GM21360 (cell line): Measurements from ENCODE around the gene TMEM198.

Source experiments
- ATAC-seq: cut with Tn5 transposase; IDR thresholded peaks from one replicate; pipeline ENCODE4 v1.9.1; 2021; ENCODE audit warnings: mild to moderate bottlenecking, moderate library complexity; ENCODE audit not compliant: unreplicated experiment

Gene TMEM198

DNA sequence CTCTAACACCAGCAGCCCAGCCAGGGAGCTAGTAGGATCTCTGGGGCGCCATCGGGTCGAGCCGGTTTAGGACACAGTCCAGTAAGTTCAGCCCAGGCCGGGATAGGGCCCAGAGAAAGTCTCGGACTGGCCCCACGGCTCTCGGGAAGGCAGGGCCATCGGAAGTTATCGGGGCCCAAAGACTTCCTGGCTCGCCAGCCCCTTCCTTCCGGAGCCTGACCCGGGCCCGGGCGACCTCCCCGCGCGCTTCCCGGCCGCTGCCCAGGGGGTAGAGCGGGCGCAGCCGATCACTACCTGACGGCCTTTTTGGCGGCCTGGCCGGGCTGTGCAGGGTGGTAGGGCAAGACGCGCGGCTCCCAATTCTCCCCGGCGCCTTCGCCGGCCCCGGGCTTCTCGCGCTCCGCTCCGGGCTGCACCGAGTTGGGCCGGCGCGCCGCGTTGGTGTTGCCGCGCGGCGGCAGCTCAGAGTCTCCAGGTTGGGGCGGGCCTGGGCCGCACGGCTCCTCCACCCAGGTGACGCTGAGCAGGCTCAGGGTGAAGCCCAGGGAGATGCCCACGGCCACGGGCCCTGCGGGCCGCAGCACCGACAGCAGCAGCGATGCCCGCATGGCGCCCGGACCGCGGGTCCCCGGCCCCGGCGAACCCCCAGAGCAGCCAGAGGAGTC lies 765 bp upstream of the TMEM198 start:
- ATAC-seq, result peak; percentile 36

DNA sequence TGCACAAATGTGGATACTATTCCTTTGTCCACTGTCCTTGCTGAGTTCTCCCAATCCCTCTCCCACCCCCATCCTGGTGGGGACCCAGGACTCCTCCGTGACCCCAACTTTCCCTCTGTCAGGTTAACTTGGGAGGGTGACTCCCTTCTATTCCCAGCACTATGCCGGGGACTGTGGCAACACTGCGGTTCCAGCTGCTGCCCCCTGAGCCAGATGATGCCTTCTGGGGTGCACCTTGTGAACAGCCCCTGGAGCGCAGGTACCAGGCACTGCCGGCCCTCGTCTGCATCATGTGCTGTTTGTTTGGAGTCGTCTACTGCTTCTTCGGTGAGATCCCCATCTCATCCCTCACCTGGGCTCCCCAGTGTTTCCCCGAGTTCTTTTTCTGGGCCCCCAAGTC lies 739 bp downstream of the TMEM198 start:
- ATAC-seq, result no peak

- no peak for ATAC-seq
Measured at GRCh38 chr2:219545295-219545942, 1.6 kb downstream of the TMEM198 start.

- no peak for ATAC-seq
Measured at GRCh38 chr2:219545943-219546352, 2.1 kb downstream of the TMEM198 start.

DNA sequence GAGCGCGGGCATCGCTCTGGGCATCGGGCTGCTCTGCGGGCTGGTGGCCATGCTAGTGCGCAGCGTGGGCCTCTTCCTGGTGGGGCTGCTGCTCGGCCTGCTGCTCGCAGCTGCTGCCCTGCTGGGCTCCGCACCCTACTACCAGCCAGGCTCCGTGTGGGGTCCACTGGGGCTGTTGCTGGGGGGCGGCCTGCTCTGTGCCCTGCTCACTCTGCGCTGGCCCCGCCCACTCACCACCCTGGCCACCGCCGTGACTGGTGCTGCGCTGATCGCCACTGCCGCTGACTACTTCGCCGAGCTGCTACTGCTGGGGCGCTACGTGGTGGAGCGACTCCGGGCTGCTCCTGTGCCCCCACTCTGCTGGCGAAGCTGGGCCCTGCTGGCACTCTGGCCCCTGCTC lies 3.8 kb downstream of the TMEM198 start:
- ATAC-seq, result no peak

DNA sequence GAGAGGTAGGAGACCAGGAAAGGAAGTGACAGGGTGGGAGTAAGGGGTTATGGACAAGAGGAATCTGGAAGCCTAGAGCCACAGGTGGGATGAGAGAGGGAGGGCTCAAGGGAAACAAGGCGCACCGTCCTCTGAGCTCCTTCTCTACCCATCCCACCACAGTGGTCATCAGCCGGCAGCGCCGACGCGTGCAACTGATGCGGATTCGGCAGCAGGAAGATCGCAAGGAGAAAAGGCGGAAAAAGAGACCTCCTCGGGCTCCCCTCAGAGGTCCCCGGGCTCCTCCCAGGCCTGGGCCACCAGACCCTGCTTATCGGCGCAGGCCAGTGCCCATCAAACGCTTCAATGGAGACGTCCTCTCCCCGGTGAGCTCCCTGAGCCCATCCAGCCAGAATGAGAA lies 5.2 kb downstream of the TMEM198 start:
- ATAC-seq, result no peak

- no peak for ATAC-seq
Measured at GRCh38 chr2:219549619-219550018, 5.8 kb downstream of the TMEM198 start.

DNA sequence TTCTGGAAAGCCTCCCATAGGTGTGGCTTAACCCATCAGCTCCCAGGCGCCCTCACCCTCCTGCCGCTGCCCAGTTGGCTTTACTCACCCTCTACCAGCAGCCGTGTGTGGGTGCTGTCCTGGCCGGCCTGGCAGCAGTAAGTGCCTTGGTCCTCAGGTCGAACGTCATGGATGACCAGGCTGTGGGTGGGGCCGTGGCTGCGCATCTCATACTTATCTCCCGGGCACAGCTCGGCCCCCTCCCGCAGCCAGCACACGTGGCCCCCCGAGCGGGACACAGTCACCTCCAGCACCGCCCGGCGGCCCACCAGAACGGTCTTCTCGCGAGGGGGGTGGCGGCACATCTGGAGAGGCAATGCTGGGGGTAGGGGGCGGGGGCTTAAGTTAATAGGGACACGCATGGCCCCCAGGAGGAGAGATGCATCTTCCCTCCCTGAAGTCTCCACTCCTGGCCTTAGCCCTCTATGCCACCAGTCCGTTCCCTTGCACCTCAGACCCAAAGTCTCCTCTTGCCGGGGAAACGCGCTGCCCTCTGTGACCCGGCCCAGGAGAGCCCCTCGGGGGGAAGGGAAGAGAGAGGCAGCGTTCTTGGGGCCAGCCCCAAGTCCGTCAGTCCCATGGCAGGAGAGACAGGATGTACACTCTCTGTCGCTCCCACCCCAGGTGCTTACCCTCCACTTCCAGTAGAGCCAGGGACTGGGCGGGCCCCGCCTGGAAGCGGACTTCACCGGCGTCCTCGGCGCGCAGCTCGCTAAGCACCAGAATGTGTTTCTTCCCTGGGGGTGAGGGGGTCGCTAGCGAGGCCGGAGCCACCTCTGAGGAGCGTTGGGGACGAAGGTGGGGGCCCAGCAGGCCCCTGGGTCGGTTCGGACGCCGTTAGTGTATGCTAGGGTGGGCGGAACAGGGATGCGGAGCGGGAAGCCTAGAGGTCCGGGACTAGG lies 7.9 kb downstream of the TMEM198 start:
- ATAC-seq, result peak; percentile 5

DNA sequence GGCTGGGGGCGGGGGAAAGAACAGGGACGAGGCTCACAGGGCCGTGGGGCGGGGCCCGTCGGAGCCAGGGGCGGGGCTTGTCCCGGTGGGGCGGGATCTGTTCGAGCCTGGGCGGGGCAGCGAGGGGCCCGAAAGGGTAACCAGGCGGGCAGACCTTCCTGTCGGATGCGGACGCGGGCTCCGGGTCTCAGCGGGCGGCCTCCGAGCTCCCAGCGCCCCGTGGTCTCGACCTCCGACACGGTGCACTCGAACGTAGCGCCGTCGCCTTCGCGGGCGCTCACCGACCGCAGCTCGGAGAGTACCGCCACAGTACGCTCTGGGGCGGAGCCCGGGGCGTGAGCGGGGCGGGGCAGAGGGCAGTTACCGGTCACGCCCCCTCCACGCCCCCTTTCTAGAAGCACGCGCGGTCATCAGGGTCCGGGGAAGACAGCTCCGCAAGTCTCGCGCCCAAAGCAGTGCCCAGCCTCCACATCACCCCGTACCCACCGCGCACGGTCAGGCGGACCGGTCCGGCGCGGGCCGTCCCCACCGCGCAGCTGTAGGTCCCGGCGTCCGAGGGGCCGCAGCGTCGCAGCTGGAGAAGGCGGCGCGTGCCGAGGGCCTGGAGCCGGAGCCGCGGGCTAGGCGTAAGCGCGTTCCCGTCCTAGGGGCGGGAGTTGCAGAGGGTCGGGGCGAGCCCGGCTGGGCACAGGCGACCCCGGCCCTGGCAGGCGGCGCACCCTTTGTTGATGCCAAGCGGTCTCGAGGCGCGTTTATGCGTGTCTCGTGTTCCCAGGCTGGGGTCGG lies 8.7 kb downstream of the TMEM198 start:
- peak; percentile 95 for ATAC-seq

DNA sequence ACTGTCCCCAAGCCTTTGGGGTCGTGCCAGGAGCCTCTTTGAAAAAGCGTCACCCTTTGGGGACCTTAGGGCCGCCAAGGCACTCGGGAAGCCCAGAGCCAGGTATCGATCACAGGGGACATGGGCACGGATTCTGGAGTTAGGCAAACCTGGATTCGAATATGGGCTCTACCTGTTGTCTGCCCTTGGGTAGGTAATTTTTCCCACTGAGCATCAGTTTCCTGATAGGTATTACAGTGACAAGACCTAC lies 9.3 kb downstream of the TMEM198 start:
- ATAC-seq, result no peak

DNA sequence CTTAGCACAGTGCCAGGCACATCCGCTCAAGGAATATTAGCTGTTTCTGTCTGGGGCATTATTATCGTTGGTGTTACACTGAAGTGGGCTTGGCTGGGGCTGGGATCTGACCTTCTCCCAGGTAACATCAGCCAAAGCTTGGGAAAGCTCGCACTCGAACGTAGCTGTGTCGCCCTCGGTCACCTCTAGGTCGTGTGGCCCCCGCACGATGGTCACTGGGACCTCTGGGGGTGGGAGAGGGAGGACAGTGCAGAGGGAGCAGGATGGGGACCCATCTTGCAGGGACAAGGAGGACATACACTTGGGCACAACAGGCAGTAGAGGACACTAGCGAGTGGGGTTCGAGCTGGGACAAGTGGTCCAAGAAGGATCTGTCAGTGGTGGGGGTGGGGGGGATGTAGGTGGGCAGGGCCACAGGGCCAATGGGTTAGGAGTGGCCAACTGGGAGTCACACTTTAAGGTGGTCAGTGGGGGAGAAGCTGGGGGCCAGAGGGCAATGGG lies 9.7 kb downstream of the TMEM198 start:
- no peak for ATAC-seq

- no peak for ATAC-seq
Measured at GRCh38 chr2:219554350-219554749, 10.5 kb downstream of the TMEM198 start.

GRCh38 chr2:219555956-219556355 lies 12.1 kb downstream of the TMEM198 start:
- ATAC-seq, result no peak

DNA sequence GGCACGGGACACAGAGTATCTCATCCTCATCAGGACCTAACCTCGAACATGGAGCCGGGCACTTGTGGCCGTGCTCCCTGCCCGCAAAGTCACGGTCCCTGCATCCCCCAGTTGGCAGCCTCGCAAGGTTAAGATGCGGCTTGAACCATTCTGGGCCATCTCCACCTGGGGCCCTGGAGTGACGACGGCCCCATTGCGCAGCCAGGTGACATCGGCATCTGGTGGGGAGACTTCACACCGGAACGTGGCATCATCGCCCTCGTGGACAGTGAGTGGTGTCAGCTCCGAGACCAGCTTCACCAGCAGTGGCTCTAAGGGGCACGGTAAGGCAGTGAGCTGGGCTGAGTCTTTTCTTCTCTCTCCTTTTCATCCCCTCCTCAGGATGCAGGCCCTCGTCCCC lies 12.6 kb downstream of the TMEM198 start:
- no peak for ATAC-seq

GRCh38 chr2:219557320-219557719 lies 13.5 kb downstream of the TMEM198 start:
- no peak for ATAC-seq

GRCh38 chr2:219557791-219558785 lies 14.3 kb downstream of the TMEM198 start:
- no peak for ATAC-seq

DNA sequence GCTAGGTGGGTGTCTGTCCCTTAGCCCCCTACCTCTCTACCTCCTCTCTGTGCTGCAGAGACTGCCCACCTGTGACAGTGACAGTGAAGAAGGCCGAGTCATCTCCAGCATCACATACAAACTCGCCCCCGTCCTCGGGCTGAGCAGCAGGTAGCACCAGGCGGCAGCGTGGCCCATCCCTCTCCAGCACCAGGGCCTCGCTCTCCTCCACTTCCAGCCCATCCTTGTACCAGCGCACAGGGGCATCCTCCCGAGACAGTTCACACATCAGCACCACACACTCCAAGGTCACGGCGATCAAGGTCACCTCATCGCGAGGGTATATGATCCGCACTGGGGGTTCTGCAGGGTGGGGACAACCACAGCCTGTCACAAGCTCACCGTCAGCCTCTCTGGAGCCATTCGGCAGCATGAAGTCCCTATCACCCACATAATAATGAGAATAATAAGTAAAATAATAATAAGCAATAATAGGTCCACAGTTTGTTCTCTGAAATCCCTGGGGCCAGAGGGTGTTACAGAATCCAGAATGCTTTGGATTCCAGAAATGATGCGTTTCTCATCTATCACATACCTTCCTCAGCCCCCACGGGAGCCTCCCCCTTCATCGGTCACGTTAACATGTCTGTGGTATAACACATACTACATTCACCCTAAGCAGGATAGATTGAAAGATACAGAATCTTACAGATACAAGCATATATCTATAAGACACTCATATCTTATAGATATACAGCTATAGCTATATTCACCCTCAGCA lies 15.5 kb downstream of the TMEM198 start:
- ATAC-seq, result no peak

DNA sequence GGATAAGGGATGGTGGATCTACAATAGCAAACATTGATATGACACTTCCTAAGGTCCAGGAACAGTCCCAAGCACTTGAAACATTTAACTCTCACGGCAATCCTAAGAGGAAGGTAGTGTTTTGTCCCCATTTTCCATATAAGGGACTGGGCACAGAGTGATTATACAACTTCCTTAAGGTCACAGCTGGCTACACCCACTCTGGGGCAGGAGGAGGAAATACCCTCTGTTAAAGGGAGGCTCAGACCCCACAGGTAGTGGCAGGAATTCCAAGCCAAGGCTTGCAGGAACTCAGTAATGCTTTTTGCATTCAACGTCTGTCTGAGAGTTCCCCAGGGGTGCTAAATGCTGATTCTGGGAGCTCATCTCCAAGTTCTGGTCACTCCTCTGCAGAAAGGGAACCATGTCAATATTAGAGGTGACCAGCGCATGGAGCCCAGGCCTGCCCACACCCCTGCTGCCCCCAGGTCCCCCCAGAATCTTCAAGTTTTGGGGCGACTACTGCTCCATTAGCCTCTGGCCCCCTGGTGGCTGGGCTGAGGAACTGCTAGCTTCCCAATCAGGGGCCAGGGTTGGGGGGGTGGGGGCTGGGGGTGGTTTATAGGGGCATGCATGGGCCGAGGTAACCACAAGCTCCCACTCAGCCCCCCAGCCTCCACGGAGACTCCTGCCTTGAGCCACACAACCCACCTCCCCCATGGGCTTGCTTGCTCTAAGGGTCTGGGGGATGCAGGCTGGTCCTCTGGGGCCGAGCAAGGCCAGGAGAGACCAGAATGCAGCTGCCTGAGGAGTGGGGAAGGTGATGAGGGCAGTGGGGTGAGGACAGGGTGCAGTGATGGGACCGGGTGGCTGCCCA lies 16.4 kb downstream of the TMEM198 start:
- no peak for ATAC-seq
